Measurements from ENCODE around the gene ANGPTL8. TPM values are rescaled to one million over a fixed set of nuclear protein-coding genes. Genes with fewer than 3 reads are reported as not detected.

Gene ANGPTL8
- total RNA-seq, 1 experiment from 2014 or later: not detected

GRCh38 chr19:11230621-11231386 lies 8.6 kb upstream of the ANGPTL8 start:
- no TSS peak for BruUV-seq (replicated peaks)
- no peaks in the 10 kb centered on the region for H4K20me1 ChIP-seq (ENCODE audit: insufficient read depth)
- no peak for DNase-seq
- no peaks in the 10 kb centered on the region for H3K79me2 ChIP-seq (ENCODE audit: low read depth)
- no peak overlapping the region for H3K4me2 ChIP-seq
- no peak overlapping the region for H3K4me3 ChIP-seq
- 0 out of 2 replicates have a peak, but pooled peaks cover 4% of the 10 kb centered on the region for H3K36me3 ChIP-seq (ENCODE audit: low read depth)
- peaks cover 15% of the 10 kb centered on the region; the same call in 1 of the 2 replicates for H3F3A ChIP-seq (ENCODE audit: insufficient read depth, low read depth)
- H3K27ac ChIP-seq: no peak overlapping the region
- ChIA-PET POLR2A (ENCODE audit: unreplicated experiment) (interaction anchor here (0.6 kb wide), 1 partner anchor 32 kb away, joined by 10 read pairs; no protein-coding TSS in a partner anchor), CTCF (no interaction called here)
- no peaks in the 10 kb centered on the region for H3K27me3 ChIP-seq (ENCODE audit: insufficient read depth, low read depth)
- no peak overlapping the region for H2AFZ ChIP-seq
- TF ChIP-seq CTCF (conservative IDR thresholded peaks at IDR 0.05): no peak
- TF ChIP-seq EZH2 (IDR thresholded peaks at IDR 0.05; ENCODE audit: low read depth): no peak
- no peaks in the 10 kb centered on the region for H3K9me2 ChIP-seq (ENCODE audit: insufficient read depth)
- intact Hi-C loops (cut with micrococcal nuclease; ENCODE audit: unreplicated experiment): no loop called here
- no peaks in the 10 kb centered on the region for H3K9me3 ChIP-seq (ENCODE audit: insufficient read depth, low read depth)
- H3K4me1 ChIP-seq (replicated peaks; ENCODE audit: insufficient read depth): no peaks in the 10 kb centered on the region

GRCh38 chr19:11232555-11232954 lies 6.9 kb upstream of the ANGPTL8 start:
- Histone ChIP-seq H3K4me3 (no peak overlapping the region), H3K4me2 (no peak overlapping the region), H3K9me3 (ENCODE audit: insufficient read depth, low read depth) (no peaks in the 10 kb centered on the region), H3K79me2 (ENCODE audit: low read depth) (no peaks in the 10 kb centered on the region), H3K27me3 (ENCODE audit: insufficient read depth, low read depth) (no peaks in the 10 kb centered on the region), H3F3A (ENCODE audit: insufficient read depth, low read depth) (peaks cover 8% of the 10 kb centered on the region; the same call in 1 of the 2 replicates), H3K36me3 (ENCODE audit: low read depth) (no peaks in the 10 kb centered on the region), H3K4me1 (replicated peaks; ENCODE audit: insufficient read depth) (no peaks in the 10 kb centered on the region), H3K9me2 (ENCODE audit: insufficient read depth) (no peaks in the 10 kb centered on the region), H2AFZ (no peak overlapping the region), H4K20me1 (ENCODE audit: insufficient read depth) (no peaks in the 10 kb centered on the region), H3K27ac (no peak overlapping the region)
- CTCF ChIA-PET: no interaction called here
- intact Hi-C loops (cut with micrococcal nuclease; ENCODE audit: unreplicated experiment): no loop called here
- no peak for DNase-seq
- TF ChIP-seq CTCF (conservative IDR thresholded peaks at IDR 0.05) (no peak), EZH2 (IDR thresholded peaks at IDR 0.05; ENCODE audit: low read depth) (no peak)
- no TSS peak for BruUV-seq (replicated peaks)
- POLR2A ChIA-PET (ENCODE audit: unreplicated experiment): no interaction called here

- Histone ChIP-seq H3K79me2 (ENCODE audit: low read depth) (no peaks in the 10 kb centered on the region), H3K4me1 (replicated peaks; ENCODE audit: insufficient read depth) (no peaks in the 10 kb centered on the region), H3F3A (ENCODE audit: insufficient read depth, low read depth) (peaks cover 3% of the 10 kb centered on the region; the same call in 1 of the 2 replicates), H3K27ac (no peak overlapping the region), H2AFZ (no peak overlapping the region), H3K36me3 (ENCODE audit: low read depth) (no peaks in the 10 kb centered on the region), H3K4me3 (no peak overlapping the region), H3K9me3 (ENCODE audit: insufficient read depth, low read depth) (no peaks in the 10 kb centered on the region), H3K9me2 (ENCODE audit: insufficient read depth) (no peaks in the 10 kb centered on the region), H3K27me3 (ENCODE audit: insufficient read depth, low read depth) (no peaks in the 10 kb centered on the region), H4K20me1 (ENCODE audit: insufficient read depth) (no peaks in the 10 kb centered on the region), H3K4me2 (no peak overlapping the region)
- POLR2A ChIA-PET (ENCODE audit: unreplicated experiment): no interaction called here
- TF ChIP-seq EZH2 (IDR thresholded peaks at IDR 0.05; ENCODE audit: low read depth): no peak
- no peak for TF ChIP-seq CTCF (conservative IDR thresholded peaks at IDR 0.05)
- intact Hi-C loops (cut with micrococcal nuclease; ENCODE audit: unreplicated experiment): no loop called here
- CTCF ChIA-PET: no interaction called here
- no TSS peak for BruUV-seq (replicated peaks)
- DNase-seq: no peak
These were observed 6.3 kb upstream of the ANGPTL8 start for GRCh38 chr19:11233073-11233472.

All from PC-9 (cell line).